VCaP (cell line): ENCODE measurements around the gene ZNF593OS.

Experiments used
- H3K27ac ChIP-seq: fragments of 450-650 bp; 2 replicates; pipeline ENCODE4 v1.5.1; 2017
- TF ChIP-seq, protein P1 (sequence below): fragments of 450-650 bp; conservative IDR thresholded peaks from 2 replicates; pipeline ENCODE4 v1.5.1; 2017; ENCODE audit warnings: mild to moderate bottlenecking, moderate library complexity

ZNF593OS gene

DNA sequence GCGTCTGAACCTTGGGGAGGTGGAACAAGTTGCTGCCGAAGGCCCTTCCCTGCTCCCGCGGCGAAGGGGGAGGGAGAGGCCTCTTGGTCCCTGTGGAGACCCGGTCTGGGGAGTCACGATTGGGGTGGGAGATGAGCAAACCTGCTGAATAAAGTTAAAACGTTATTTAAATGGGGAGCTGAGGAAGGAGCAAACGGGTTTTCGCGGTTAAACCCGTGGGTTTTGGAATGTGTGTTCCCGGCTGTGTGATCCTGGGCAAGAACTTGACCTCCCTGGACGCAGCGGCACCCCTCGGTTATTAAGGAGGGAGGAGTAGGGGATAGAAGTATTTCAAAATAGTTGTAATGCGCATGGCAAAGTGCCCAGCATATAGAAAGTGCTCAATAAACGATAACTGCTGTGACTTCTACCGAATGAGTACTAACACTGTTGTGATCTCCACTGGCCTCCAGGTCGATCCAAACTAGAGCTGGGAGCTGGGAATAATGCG, 9.4 kb downstream of the ZNF593OS start:
- TF ChIP-seq, protein P1, sequence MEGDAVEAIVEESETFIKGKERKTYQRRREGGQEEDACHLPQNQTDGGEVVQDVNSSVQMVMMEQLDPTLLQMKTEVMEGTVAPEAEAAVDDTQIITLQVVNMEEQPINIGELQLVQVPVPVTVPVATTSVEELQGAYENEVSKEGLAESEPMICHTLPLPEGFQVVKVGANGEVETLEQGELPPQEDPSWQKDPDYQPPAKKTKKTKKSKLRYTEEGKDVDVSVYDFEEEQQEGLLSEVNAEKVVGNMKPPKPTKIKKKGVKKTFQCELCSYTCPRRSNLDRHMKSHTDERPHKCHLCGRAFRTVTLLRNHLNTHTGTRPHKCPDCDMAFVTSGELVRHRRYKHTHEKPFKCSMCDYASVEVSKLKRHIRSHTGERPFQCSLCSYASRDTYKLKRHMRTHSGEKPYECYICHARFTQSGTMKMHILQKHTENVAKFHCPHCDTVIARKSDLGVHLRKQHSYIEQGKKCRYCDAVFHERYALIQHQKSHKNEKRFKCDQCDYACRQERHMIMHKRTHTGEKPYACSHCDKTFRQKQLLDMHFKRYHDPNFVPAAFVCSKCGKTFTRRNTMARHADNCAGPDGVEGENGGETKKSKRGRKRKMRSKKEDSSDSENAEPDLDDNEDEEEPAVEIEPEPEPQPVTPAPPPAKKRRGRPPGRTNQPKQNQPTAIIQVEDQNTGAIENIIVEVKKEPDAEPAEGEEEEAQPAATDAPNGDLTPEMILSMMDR = no peak
- H3K27ac ChIP-seq = peak overlapping the region; percentile 71

DNA sequence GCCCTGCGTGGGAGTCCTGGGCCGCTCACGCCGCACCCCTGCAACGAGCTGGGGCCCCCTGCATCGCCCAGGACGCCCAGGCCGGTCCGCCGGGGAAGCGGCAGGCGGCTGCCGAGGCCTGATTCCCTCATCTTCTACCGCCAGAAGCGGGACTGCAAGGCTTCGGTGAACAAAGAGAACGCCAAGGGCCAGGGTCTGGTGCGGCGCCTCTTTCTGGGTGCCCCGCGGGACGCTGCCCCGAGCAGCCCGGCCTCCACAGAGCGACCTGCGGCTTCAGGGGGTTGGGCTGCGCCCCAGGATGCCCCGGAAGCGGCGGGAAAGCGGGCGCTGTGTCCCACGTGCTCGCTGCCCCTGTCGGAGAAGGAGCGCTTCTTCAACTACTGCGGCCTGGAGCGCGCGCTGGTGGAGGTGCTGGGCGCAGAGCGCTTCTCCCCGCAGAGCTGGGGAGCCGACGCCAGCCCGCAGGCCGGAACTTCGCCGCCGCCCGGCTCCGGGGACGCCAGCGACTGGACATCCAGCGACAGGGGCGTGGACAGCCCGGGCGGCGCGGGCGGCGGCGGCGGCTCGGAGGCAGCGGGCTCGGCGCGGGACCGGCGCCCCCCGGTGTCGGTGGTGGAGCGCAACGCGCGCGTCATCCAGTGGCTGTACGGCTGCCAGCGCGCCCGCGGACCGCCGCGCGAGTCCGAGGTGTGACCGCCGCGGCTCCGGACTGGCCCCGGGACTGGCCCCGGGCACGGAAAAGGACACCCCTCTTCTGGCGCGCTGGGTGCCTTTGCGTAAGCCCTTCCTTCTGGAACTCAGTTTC, 10.0 kb downstream of the ZNF593OS start:
- TF ChIP-seq, protein P1 = peak; percentile 63
- H3K27ac ChIP-seq = peak overlapping the region; percentile 71

DNA sequence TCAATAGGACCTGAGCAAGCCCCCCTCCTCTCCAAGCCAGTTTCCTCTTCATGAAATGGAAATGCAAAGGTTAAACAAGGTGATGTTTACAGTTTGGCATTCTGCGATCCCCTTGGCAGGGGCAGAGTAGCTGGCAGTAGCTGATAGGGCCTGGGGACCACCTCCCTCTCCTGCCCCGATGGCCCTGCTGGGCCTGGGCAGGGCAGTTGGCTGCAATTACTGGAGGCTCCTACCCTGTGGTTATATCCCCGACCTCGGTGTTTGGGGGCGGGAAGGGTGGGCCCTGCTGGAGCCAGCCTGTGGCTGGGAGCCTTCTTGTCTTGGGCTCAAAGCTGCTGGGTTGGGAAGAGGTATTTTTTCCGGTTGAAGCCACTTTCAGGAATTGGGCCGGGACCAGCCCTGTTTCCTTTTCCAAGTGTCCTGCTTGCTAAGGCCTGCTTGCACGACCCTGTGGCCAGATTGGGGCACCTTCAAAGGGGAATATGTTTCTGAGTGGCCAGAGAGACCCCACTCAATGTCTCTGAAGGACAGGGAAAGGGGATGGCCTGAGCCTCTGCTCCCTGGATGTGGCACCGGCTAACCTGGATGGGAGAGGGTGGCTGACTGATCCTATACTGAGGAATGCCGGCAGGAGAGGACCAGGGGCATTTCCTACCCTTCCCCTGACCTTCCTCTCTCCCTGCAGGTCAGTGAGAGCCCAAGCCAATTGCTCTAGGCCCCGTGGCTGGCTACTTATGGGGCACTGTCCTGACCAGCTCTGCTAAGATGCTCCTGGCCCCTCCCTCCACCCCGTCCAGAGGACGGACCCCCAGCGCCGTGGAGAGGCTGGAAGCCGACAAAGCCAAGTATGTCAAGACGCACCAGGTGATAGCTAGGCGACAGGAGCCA, 10.9 kb downstream of the ZNF593OS start:
- TF ChIP-seq, protein P1 = no peak

DNA sequence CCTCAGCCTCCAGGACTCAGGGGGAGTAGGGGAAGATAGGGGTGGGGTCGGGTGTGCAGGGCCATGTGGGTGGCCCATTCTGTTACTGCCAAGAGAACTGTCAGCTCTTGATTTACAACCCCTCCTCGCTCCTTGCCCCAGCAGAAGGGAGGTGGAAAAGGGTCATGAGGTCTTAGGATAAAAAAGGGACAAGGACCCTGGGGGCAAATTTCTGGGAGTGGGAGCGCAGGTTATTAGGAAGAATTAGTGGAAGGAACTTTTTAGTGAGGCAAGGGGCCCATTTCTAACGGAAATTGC, 11.9 kb downstream of the ZNF593OS start:
- TF ChIP-seq, protein P1 = no peak
- H3K27ac ChIP-seq = no peak overlapping the region

More for the DNA sequence above, 10.9 kb downstream of the ZNF593OS start:
- peak overlapping the region; percentile 71 for H3K27ac ChIP-seq

DNA sequence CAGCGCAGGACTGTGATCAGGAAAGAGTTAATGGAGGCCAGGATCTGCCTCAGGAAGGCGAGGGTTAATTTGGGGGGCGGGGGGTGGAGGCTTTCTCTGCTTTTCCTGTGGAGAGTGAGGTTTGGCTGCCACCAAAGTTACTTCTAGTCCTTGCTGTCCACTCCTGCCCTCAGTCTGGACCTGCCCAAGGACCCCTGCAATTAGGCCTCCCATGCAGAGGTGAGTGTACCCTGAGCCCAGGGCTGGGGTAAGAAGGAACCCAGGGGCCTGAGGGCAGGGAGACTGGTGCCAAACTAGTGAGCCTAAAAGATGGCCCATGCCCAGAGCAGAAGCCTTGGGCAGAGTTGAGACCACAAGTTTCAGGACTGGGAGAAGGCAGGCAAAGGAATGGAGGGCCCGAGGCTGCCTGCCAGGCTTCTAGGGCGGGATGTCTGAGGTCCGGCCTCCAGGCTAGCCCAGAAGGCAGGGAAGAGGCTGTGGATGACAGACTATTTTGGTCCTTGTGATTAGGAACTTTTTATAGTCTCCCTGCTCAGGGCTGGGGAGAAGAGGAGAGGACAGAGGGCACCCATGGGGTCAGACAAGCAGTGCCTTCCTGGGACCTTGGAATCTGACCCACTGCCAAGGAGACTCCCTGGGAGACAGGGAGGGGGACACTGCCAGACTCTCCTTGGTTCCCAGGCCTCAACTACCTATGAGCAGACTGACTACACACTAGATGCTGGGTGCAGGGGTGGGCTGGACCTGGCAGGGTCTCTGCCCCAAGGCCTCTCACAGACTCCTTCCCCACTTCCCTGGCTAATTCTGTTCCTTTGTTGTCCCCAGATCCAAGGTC, 12.5 kb downstream of the ZNF593OS start, which contains the start of gene FAM110D:
Gene FAM110D (plus strand): TSS at position 172 of the 835 bp plus-strand sequence. CDS start 2,213 bp downstream, outside the sequence.
- H3K27ac ChIP-seq = no peak within 1 kb of the TSS
- TF ChIP-seq, protein P1 = no peak

DNA sequence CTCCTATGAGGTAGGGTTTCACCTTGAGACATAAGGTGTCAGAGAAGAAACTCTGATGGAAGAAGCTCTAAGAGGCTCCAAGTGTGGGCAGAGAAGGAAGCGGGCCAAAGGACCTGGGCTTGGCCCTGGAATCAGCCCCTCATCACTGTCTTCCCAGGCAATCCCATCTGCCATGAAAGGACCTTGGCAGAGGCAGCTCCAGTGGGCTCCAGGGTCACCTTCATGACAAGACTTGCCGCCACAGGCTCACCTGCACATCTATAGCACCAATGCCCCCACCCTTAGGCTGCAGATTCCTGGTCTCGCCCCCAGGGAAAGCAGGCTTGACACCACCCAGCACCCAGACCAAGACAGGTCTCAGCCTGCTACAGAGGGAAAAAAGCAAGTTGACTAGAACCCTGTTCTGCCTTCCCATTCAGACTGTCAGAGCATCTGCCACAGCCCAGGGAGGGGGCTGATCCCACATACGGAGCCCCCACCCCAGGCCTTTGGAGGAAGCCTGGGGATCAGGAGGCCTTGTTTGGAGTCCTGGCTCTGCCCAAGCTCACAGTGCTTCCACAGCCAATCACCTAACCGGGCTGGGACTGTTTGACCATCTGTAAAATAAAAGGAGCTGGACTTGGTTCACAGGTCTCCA, 13.2 kb downstream of the ZNF593OS start:
- TF ChIP-seq, protein P1 = no peak
- H3K27ac ChIP-seq = no peak overlapping the region
